Measurements from ENCODE around the gene DNM2. TPM values are rescaled to one million over a fixed set of nuclear protein-coding genes. Genes with fewer than 3 reads are reported as not detected.

DNM2 gene
- total and polyA plus RNA-seq, 9 of the 15 experiments (the other 6 are each of a cell fraction or from before 2014, with no cell fraction given): 2.2 to 161 (median 72.6) TPM

DNA sequence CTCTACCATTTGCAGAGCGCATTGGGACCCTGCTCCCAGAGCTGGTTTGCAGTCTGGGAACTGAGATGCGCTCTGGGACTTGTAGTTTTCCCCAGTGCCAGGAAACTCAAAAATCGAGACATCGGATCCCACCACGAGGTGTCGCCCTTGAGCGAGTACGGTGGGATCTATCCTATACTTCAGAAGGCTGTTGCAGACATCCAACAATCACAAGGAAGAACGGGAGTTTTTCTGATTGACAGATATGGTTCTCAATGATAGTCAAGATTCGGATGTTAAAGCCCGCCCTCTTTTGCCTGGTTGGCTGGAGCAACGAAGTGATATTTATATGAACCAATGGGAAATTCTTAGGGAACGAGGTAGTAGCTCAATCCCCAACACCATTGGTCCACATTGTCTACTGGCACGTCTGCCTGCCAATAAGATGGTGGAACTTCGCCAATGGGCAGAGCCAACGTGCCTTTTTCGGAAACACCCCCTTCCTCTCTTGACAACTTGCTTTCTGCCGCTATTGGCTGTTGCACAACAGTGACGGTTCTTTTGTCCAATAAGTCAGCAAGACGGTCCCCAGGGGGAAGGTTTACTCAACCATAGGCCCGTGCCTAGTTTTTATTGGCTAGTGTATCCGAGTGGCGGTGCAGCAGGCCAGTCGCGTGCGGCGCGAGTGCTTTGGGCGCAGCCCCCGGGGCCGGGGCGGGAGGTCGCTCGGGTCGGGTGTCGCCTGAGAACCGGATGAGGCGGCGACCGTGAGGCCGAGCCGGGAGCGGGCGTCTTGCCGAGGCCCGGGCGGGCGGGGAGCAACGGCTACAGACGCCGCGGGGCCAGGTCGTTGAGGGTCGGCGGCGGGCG is at the start of gene DNM2 (continued):
- TF ChIP-seq CREB3L1 (IDR thresholded peaks at IDR 0.05; ENCODE audit: borderline replicate concordance, low read depth) (peak; percentile 88), TRIM24 (IDR thresholded peaks at IDR 0.05) (no peak), ZZZ3 (IDR thresholded peaks at IDR 0.05) (0 out of 2 replicates have a peak, but pooled peaks have one; percentile 46), PRDM10 (IDR thresholded peaks at IDR 0.05; ENCODE audit: partially characterized antibody) (peak; percentile 97), POLR2G (IDR thresholded peaks at IDR 0.05; ENCODE audit: low read depth, low read length) (peak; percentile 95), CTBP1 (IDR thresholded peaks at IDR 0.05; ENCODE audit: borderline replicate concordance) (no peak), YY1 (IDR thresholded peaks at IDR 0.05; ENCODE audit: borderline replicate concordance in 1 of 3, control insufficient read depth in 1 of 3, extremely low read depth in 1 of 3, insufficient read depth in 3 of 3, insufficient read length in 1 of 3, insufficient replicate concordance in 2 of 3, low read depth in 1 of 3, low read length in 2 of 3) (peak in 2 of 3 experiments; percentile 0 to 50), POLR2H (tag; IDR thresholded peaks at IDR 0.05; ENCODE audit: low read depth) (no peak), FOS (IDR thresholded peaks at IDR 0.05; ENCODE audit: extremely low read depth, insufficient read length) (peak; percentile 100), ARHGAP35 (IDR thresholded peaks at IDR 0.05; ENCODE audit: partially characterized antibody) (no peak), ZNF395 (CRISPR knock-in tag; IDR thresholded peaks at IDR 0.05) (0 out of 2 replicates have a peak, but pooled peaks have one; percentile 59), MAZ (CRISPR knock-in tag; conservative IDR thresholded peaks at IDR 0.05 in 1 of 2, IDR thresholded peaks at IDR 0.05 in 1 of 2) (peak in 1 of 2 experiments; percentile 51; a peak in 2 of 4 replicates), ZNF143 (CRISPR knock-in tag; IDR thresholded peaks at IDR 0.05) (peak; percentile 89), SLC30A9 (CRISPR knock-in tag; IDR thresholded peaks at IDR 0.05) (no peak)
- TF ChIP-seq, protein P1, sequence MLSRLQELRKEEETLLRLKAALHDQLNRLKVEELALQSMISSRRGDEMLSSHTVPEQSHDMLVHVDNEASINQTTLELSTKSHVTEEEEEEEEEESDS (CRISPR knock-in tag; IDR thresholded peaks at IDR 0.05): no peak
